T-helper 2 cell (primary cell): Measurements from ENCODE around the gene LCN6.
"Not testable (repeated sequence)": the region's sequence is repeated elsewhere in the genome, so short reads cannot be mapped to it uniquely, and the experiment has no call there.

Experiments
- DNase-seq, 5 experiments: peaks; one replicate each; pipeline versions ENCODE4 v3.0.0 to v3.0.0-alpha.2; 2012 to 2022

Gene LCN6

GRCh38 chr9:136722093-136722968 is 26.0 kb downstream of the LCN6 start:
- no peak for DNase-seq

GRCh38 chr9:136721339-136722092 is 26.8 kb downstream of the LCN6 start:
- DNase-seq = no peak

- no peak for DNase-seq
These were observed 27.4 kb downstream of the LCN6 start for GRCh38 chr9:136720898-136721338.

GRCh38 chr9:136720251-136720897 is 28.0 kb downstream of the LCN6 start:
- no peak for DNase-seq

- peak in 1 of 5 experiments; percentile 34 for DNase-seq
These were observed 29.0 kb downstream of the LCN6 start for GRCh38 chr9:136719195-136719880.

- no peak for DNase-seq
These were observed 29.8 kb downstream of the LCN6 start for GRCh38 chr9:136718345-136719194.

GRCh38 chr9:136717399-136717798 is 30.9 kb downstream of the LCN6 start:
- no peak for DNase-seq

GRCh38 chr9:136714893-136715274 is 33.4 kb downstream of the LCN6 start:
- DNase-seq = no peak

- no peak for DNase-seq
These were observed 34.0 kb downstream of the LCN6 start for GRCh38 chr9:136714096-136714892.

GRCh38 chr9:136713550-136713949 is 34.8 kb downstream of the LCN6 start:
- no peak for DNase-seq

- DNase-seq = no peak
These were observed 35.4 kb downstream of the LCN6 start for GRCh38 chr9:136712690-136713544.

GRCh38 chr9:136711751-136712689 is 36.3 kb downstream of the LCN6 start, which contains the start of gene DIPK1B:
DIPK1B (plus strand) TSS chr9:136712572; CDS start chr9:136712666, 94 bp downstream.
- DNase-seq = no peak

- not testable (repeated sequence) for DNase-seq
These were observed 37.1 kb downstream of the LCN6 start for GRCh38 chr9:136711219-136711648.

GRCh38 chr9:136710543-136710942 is 37.8 kb downstream of the LCN6 start:
- no peak for DNase-seq

- DNase-seq = no peak
These were observed 38.7 kb downstream of the LCN6 start for GRCh38 chr9:136709454-136710109.

GRCh38 chr9:136707849-136708517 is 40.3 kb downstream of the LCN6 start:
- no peak for DNase-seq

GRCh38 chr9:136707011-136707410 is 41.3 kb downstream of the LCN6 start:
- no peak for DNase-seq
